OCI-LY3 (cell line): ENCODE results near the gene PYGO1.
"Not testable (repeated sequence)": the region's sequence is repeated elsewhere in the genome, so short reads cannot be mapped to it uniquely, and the experiment has no call there.

Experiments used
- H2AFZ ChIP-seq: fragments of 200-600, 300-600 bp; shearing (Covaris generic); 2 replicates; pipeline ENCODE4 v1.6.0; 2014; ENCODE audit warnings: antibody characterized with exemption, low read depth, low read length
- H3K27ac ChIP-seq: fragments of 200-600, 300-600 bp; sonication (generic); 2 replicates; pipeline ENCODE4 v1.5.1; 2014; ENCODE audit warnings: mild to moderate bottlenecking, low read length, moderate library complexity, mixed read lengths
- H3K27me3 ChIP-seq: fragments of 200-600, 300-600 bp; sonication (generic); 2 replicates; pipeline ENCODE4 v1.6.1; 2014; ENCODE audit warnings: low read depth, low read length, mixed read lengths
- H3K36me3 ChIP-seq: fragments of 200-600, 300-600 bp; sonication (generic); replicated peaks from 2 replicates; pipeline ENCODE3; 2014; ENCODE audit warnings: low read depth, low read length, mixed read lengths
- H3K4me1 ChIP-seq: fragments of 300-600, 200-600 bp; sonication (generic); 2 replicates; pipeline ENCODE4 v1.6.1; 2014; ENCODE audit warnings: low read length, mixed read lengths
- H3K4me2 ChIP-seq: fragments of 200-600, 300-600 bp; sonication (generic); 2 replicates; pipeline ENCODE4 v1.6.1; 2014; ENCODE audit warnings: low read length, mixed read lengths
- H3K4me3 ChIP-seq: fragments of 300-600, 200-600 bp; sonication (generic); 2 replicates; pipeline ENCODE4 v1.5.1; 2014; ENCODE audit warnings: antibody characterized with exemption, mild to moderate bottlenecking, low read length, moderate library complexity
- H3K79me2 ChIP-seq: fragments of 300-600, 200-600 bp; shearing (Covaris generic); 2 replicates; pipeline ENCODE4 v1.6.1; 2014; ENCODE audit warnings: mild to moderate bottlenecking, low read length, mixed read lengths
- H3K9ac ChIP-seq: fragments of 300-600, 200-600 bp; shearing (Covaris generic); 2 replicates; pipeline ENCODE4 v1.6.0; 2014; ENCODE audit warnings: mild to moderate bottlenecking, low read length, moderate library complexity
- H3K9me3 ChIP-seq: fragments of 200-600, 300-600 bp; shearing (Covaris generic); 2 replicates; pipeline ENCODE4 v1.6.1; 2014; ENCODE audit warnings: low read length, mixed read lengths; ENCODE audit not compliant: insufficient read depth
- H4K20me1 ChIP-seq: fragments of 200-600, 300-600 bp; sonication (generic); 2 replicates; pipeline ENCODE4 v1.6.1; 2016; ENCODE audit warnings: low read length, mixed read lengths; ENCODE audit not compliant: insufficient read depth
- EZH2phosphoT487 ChIP-seq: fragments of 200-600 bp; shearing (Covaris generic); IDR thresholded peaks from 2 replicates; pipeline ENCODE4 v1.6.1; 2018; ENCODE audit warnings: antibody characterized with exemption, mixed run types, low read depth
- TF ChIP-seq, protein P1 (sequence below): fragments of 200-600, 300-600 bp; sonication (generic); IDR thresholded peaks from 2 replicates; pipeline ENCODE4 v1.5.1; 2014; ENCODE audit warnings: antibody characterized with exemption, low read length, low read depth

PYGO1 gene

DNA sequence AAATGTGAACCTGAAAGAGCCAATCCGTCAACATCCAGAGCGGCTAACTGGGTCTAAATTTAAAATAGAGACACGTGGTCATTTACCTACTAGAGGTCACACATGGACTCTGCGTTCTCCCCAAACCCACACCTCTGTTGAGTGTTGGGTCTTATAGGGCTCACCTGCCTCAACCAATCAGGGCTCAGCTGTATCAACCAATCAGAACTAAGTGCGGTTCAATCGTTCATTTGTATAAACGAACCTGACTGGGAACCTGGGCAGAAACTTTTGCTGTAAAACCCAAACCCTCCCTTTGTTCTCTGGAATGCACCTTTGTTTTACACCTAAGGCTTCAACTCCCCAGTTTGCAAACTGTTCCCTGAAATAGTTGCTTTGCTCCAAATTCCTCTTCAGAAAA lies 89.0 kb downstream of the PYGO1 start:
- Histone ChIP-seq H3K9me3 (no peaks in the 10 kb centered on the region), H3K27ac (no peak overlapping the region), H3K36me3 (no peaks in the 10 kb centered on the region), H3K4me3 (peak overlapping the region; percentile 84), H2AFZ (peak overlapping the region; percentile 84; the same call in 1 of the 2 replicates), H4K20me1 (no peaks in the 10 kb centered on the region), H3K79me2 (no peaks in the 10 kb centered on the region), H3K4me2 (peak overlapping the region; percentile 97), H3K4me1 (peaks cover 24% of the 10 kb centered on the region), H3K27me3 (no peaks in the 10 kb centered on the region), H3K9ac (peak overlapping the region; percentile 60)
- TF ChIP-seq, protein P1, sequence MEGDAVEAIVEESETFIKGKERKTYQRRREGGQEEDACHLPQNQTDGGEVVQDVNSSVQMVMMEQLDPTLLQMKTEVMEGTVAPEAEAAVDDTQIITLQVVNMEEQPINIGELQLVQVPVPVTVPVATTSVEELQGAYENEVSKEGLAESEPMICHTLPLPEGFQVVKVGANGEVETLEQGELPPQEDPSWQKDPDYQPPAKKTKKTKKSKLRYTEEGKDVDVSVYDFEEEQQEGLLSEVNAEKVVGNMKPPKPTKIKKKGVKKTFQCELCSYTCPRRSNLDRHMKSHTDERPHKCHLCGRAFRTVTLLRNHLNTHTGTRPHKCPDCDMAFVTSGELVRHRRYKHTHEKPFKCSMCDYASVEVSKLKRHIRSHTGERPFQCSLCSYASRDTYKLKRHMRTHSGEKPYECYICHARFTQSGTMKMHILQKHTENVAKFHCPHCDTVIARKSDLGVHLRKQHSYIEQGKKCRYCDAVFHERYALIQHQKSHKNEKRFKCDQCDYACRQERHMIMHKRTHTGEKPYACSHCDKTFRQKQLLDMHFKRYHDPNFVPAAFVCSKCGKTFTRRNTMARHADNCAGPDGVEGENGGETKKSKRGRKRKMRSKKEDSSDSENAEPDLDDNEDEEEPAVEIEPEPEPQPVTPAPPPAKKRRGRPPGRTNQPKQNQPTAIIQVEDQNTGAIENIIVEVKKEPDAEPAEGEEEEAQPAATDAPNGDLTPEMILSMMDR: no peak
- no peak for TF ChIP-seq EZH2phosphoT487

DNA sequence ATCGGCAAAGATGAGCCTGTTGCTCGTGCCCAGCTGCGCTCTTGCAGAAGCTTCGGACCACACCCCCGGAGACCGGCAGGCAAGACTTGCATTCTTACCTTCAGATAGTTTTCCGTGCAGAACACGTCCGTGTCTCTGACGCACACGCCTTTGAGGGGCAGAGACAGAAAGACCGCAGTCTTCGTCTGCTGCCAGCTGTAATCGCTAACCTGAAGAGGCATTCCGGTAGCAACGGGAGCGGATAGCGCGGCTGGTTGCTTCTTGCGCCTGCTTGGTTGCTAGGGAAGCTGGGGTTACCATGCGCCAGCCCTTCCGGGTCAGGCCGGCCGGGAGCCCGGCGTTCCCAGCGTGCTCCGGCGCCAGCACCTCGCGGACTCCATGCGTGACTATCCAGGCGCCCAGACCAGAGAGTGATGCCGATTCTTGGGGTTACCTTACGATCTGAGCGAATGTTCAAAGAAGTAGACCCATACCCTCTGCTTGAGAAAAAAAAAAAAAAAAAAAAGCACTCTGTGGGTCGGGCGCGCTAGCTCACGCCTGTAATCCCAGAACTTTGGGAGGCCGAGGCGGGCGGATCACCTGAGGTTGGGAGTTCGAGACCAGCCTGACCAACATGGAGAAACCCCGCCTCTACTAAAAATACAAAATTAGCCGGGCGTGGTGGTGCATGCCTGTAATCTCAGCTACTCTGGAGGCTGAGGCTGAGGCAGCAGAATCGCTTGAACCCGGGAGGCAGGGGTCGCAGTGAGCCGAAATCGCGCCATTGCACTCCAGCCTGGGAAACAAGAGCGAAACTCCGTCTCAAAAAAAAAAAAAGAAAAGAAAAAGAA lies 89.8 kb downstream of the PYGO1 start:
- Histone ChIP-seq H3K9ac (peak overlapping the region; percentile 60), H2AFZ (peak overlapping the region; percentile 84; the same call in 1 of the 2 replicates), H3K4me2 (peak overlapping the region; percentile 97), H3K4me3 (peak overlapping the region; percentile 84), H3K4me1 (peaks cover 24% of the 10 kb centered on the region)
- H3K36me3 ChIP-seq, H4K20me1 ChIP-seq, H3K27ac ChIP-seq, H3K27me3 ChIP-seq, H3K9me3 ChIP-seq, H3K79me2 ChIP-seq: not testable (repeated sequence)

DNA sequence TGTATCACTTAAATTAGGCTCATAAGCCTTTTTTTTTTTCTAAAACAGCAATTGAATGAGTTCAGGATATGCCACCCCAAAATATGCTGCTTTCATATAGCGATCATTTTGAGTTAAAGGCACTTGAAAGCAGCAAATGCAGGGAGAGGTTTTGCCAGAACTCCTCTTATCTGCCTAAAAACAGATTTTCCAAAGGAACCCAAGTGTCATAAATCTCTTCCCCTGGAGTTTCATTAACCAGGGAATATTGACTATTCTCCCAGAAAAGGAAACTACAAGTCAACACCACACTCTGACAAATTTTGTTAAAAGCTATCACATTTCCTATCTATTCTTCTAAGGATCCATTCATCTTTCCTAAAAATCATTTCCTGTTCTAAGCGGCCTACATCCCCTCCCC lies 91.4 kb downstream of the PYGO1 start:
- H3K36me3 ChIP-seq: no peaks in the 10 kb centered on the region
- H4K20me1 ChIP-seq: no peaks in the 10 kb centered on the region
- H2AFZ ChIP-seq: no peak overlapping the region
- H3K4me3 ChIP-seq: no peak overlapping the region
- H3K27ac ChIP-seq: no peak overlapping the region
- no peaks in the 10 kb centered on the region for H3K9me3 ChIP-seq
- H3K79me2 ChIP-seq: no peaks in the 10 kb centered on the region
- no peak for TF ChIP-seq EZH2phosphoT487
- TF ChIP-seq, protein P1: no peak
- H3K9ac ChIP-seq: no peak overlapping the region
- no peaks in the 10 kb centered on the region for H3K27me3 ChIP-seq
- no peak overlapping the region for H3K4me2 ChIP-seq
- H3K4me1 ChIP-seq: peaks cover 24% of the 10 kb centered on the region

DNA sequence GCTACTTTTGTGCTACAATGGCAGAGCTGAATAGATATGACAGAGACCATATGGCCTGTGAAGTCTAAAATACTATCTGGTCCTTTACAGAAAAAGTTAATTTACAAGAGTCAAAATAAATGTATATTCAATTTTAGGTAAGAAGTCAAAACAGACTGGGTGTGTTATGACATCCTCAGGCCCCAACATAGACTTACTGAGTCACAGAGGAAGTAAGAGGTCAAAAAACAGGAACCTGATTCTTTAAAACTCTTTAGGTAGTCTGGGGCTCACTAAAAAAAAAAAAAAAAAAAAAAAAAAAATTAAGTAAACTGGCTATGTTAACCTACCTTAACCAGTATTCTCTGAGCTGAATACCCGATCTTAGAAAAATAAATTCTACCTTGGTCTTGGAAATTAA lies 93.2 kb downstream of the PYGO1 start:
- H4K20me1 ChIP-seq: no peaks in the 10 kb centered on the region
- H3K79me2 ChIP-seq: no peaks in the 10 kb centered on the region
- no peaks in the 10 kb centered on the region for H3K36me3 ChIP-seq
- 0 out of 2 replicates have a peak overlapping the region, but pooled peaks have one; percentile 5 for H3K4me3 ChIP-seq
- H3K9ac ChIP-seq: no peak overlapping the region
- H3K27ac ChIP-seq: peak overlapping the region; percentile 64
- H3K4me2 ChIP-seq: peak overlapping the region; percentile 36
- TF ChIP-seq, protein P1: no peak
- TF ChIP-seq EZH2phosphoT487: no peak
- no peaks in the 10 kb centered on the region for H3K9me3 ChIP-seq
- no peaks in the 10 kb centered on the region for H3K27me3 ChIP-seq
- H3K4me1 ChIP-seq: peaks cover 24% of the 10 kb centered on the region
- H2AFZ ChIP-seq: peak overlapping the region; percentile 87

DNA sequence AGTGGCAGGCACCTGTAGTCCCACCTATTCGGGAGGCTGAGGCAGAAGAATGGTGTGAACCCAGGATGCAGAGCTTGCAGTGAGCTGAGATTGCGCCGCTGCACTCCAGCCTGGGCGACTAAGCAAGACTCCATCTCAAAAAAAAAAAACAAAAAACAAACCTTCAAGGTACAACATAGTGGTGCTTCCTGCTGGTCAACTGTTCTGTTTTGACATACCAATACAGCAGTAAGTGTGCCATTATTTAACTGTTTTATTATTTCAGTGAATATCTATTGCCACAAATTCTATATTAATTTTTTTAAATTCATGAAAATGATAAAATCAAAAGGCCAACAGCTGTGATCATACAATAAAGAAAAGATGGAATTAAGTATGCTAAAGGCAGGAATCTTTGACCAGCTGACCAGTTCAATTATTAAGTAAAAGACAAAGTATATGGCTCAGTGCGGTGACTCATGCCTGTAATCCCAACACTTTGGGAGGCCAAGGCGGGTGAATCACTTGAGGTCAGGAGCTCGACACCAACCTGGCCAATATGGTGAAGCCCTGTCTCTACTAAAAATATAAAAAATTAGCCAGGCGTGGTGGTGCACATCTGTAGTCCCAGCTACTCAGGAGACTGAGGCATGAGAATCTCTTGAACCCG lies 99.1 kb downstream of the PYGO1 start:
- H3K4me1 ChIP-seq, H3K9me3 ChIP-seq, H3K9ac ChIP-seq, H3K27ac ChIP-seq, H2AFZ ChIP-seq, H4K20me1 ChIP-seq, H3K4me2 ChIP-seq, H3K27me3 ChIP-seq, H3K79me2 ChIP-seq, H3K4me3 ChIP-seq, H3K36me3 ChIP-seq: not testable (repeated sequence)
